ENCODE measurements around the gene CES5A.
"Not testable (repeated sequence)": the region's sequence is repeated elsewhere in the genome, so short reads cannot be mapped to it uniquely, and the experiment has no call there.

Gene CES5A

GRCh38 chr16:55873122-55873521 lies 2.1 kb downstream of the CES5A start:
- Histone ChIP-seq H3K9me3 (ENCODE audit: control insufficient read depth, insufficient read depth, low read length) (no peaks in the 10 kb centered on the region), H3K36me3 (ENCODE audit: control insufficient read depth, insufficient read depth, low read length) (no peaks in the 10 kb centered on the region), H3K4me1 (ENCODE audit: control insufficient read depth, insufficient read depth, low read length) (no peaks in the 10 kb centered on the region), H3K27me3 (ENCODE audit: control insufficient read depth, insufficient read depth, low read length) (no peaks in the 10 kb centered on the region), H3K4me3 (ENCODE audit: low read depth, low read length) (no peak overlapping the region), H3K27ac (ENCODE audit: low read depth, low read length) (no peak overlapping the region), H3K9ac (ENCODE audit: low read depth, low read length) (no peak overlapping the region)

- Histone ChIP-seq H3K4me3 (ENCODE audit: low read depth, low read length) (no peak overlapping the region), H3K27me3 (ENCODE audit: control insufficient read depth, insufficient read depth, low read length) (no peaks in the 10 kb centered on the region), H3K36me3 (ENCODE audit: control insufficient read depth, insufficient read depth, low read length) (no peaks in the 10 kb centered on the region), H3K4me1 (ENCODE audit: control insufficient read depth, insufficient read depth, low read length) (no peaks in the 10 kb centered on the region), H3K9me3 (ENCODE audit: control insufficient read depth, insufficient read depth, low read length) (no peaks in the 10 kb centered on the region), H3K9ac (ENCODE audit: low read depth, low read length) (no peak overlapping the region), H3K27ac (ENCODE audit: low read depth, low read length) (no peak overlapping the region)
These were observed 3.0 kb downstream of the CES5A start for GRCh38 chr16:55872130-55872529.

- H3K4me3 ChIP-seq (ENCODE audit: low read depth, low read length) = no peak overlapping the region
- no peak overlapping the region for H3K27ac ChIP-seq (ENCODE audit: low read depth, low read length)
- H3K9ac ChIP-seq (ENCODE audit: low read depth, low read length) = no peak overlapping the region
- no peaks in the 10 kb centered on the region for H3K36me3 ChIP-seq (ENCODE audit: control insufficient read depth, insufficient read depth, low read length)
- H3K4me1 ChIP-seq (ENCODE audit: control insufficient read depth, insufficient read depth, low read length) = no peaks in the 10 kb centered on the region
- no peaks in the 10 kb centered on the region for H3K27me3 ChIP-seq (ENCODE audit: control insufficient read depth, insufficient read depth, low read length)
- no peaks in the 10 kb centered on the region for H3K9me3 ChIP-seq (ENCODE audit: control insufficient read depth, insufficient read depth, low read length)
These were observed 3.6 kb downstream of the CES5A start for GRCh38 chr16:55871411-55872038.

- H3K27me3 ChIP-seq (ENCODE audit: control insufficient read depth, insufficient read depth, low read length) = no peaks in the 10 kb centered on the region
- no peak overlapping the region for H3K9ac ChIP-seq (ENCODE audit: low read depth, low read length)
- no peaks in the 10 kb centered on the region for H3K36me3 ChIP-seq (ENCODE audit: control insufficient read depth, insufficient read depth, low read length)
- H3K27ac ChIP-seq (ENCODE audit: low read depth, low read length) = no peak overlapping the region
- H3K4me3 ChIP-seq (ENCODE audit: low read depth, low read length) = no peak overlapping the region
- H3K4me1 ChIP-seq (ENCODE audit: control insufficient read depth, insufficient read depth, low read length) = no peaks in the 10 kb centered on the region
- no peaks in the 10 kb centered on the region for H3K9me3 ChIP-seq (ENCODE audit: control insufficient read depth, insufficient read depth, low read length)
These were observed 6.2 kb downstream of the CES5A start for GRCh38 chr16:55868980-55869379.

DNA sequence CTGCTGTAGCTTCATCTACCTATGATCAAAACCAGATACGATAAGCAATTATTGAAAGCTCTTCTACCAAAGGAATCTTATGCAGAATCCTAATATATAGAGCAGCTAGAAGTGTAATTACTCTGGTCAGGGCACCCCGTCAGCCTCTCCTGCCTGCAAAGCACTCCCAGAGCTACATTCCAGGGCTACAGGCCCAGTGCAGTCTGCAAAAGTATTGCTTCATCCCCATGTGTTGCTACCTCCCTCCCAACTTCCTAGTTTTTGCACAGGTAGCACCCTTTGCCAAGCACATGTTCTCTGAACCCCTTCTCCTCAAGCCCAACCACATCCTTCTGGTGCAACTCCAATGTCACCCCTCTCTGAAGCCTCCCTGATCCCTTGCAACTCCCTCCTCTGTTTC lies 7.0 kb downstream of the CES5A start:
- Histone ChIP-seq H3K9ac (ENCODE audit: low read depth, low read length) (no peak overlapping the region), H3K4me1 (ENCODE audit: control insufficient read depth, insufficient read depth, low read length) (no peaks in the 10 kb centered on the region), H3K36me3 (ENCODE audit: control insufficient read depth, insufficient read depth, low read length) (no peaks in the 10 kb centered on the region), H3K9me3 (ENCODE audit: control insufficient read depth, insufficient read depth, low read length) (no peaks in the 10 kb centered on the region), H3K27me3 (ENCODE audit: control insufficient read depth, insufficient read depth, low read length) (no peaks in the 10 kb centered on the region), H3K27ac (ENCODE audit: low read depth, low read length) (no peak overlapping the region), H3K4me3 (ENCODE audit: low read depth, low read length) (no peak overlapping the region)

DNA sequence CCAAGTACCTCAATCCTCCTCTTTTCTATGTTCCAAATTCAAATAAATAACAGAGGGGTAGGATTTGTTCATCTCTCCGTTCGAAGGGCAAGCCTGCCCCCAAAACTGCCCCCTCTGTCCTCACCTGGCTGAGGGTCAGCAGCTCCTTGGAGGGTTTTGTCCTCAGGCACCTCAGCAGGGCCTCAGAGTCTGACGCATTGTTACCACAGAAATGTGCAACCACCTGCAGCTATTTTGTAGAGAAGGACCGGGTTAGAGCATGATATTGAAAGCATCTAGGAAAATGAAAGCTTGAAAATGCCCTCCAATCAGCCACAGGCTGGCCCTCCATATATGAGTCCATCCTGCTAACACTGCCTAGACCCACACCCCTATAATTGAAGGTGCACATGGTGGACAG lies 13.9 kb downstream of the CES5A start:
- no peak overlapping the region for H3K9ac ChIP-seq (ENCODE audit: low read depth, low read length)
- H3K4me1 ChIP-seq (ENCODE audit: control insufficient read depth, insufficient read depth, low read length) = no peaks in the 10 kb centered on the region
- no peaks in the 10 kb centered on the region for H3K36me3 ChIP-seq (ENCODE audit: control insufficient read depth, insufficient read depth, low read length)
- H3K9me3 ChIP-seq (ENCODE audit: control insufficient read depth, insufficient read depth, low read length) = no peaks in the 10 kb centered on the region
- H3K27me3 ChIP-seq (ENCODE audit: control insufficient read depth, insufficient read depth, low read length) = no peaks in the 10 kb centered on the region
- H3K4me3 ChIP-seq (ENCODE audit: low read depth, low read length) = no peak overlapping the region
- H3K27ac ChIP-seq (ENCODE audit: low read depth, low read length) = no peak overlapping the region

DNA sequence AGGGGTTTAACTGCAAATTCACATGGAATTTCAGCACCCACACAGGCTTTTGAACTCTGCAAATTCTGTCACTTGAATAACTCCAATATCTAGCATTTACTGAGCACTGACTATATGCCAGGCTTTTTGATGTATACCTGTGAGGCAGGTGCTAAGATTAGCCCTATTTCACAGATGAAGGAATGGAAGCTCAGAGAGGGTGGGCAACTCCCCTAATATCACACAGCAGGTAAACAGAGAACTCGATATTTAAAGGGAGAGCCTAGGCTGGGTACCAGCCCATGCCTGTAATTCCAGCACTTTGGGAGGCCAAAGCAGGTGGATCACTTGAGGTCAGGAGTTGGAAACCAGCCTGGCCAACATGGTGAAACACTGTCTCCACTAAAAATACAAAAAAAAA lies 17.5 kb downstream of the CES5A start:
- H3K27ac ChIP-seq (ENCODE audit: low read depth, low read length); H3K4me3 ChIP-seq (ENCODE audit: low read depth, low read length); H3K9me3 ChIP-seq (ENCODE audit: control insufficient read depth, insufficient read depth, low read length); H3K36me3 ChIP-seq (ENCODE audit: control insufficient read depth, insufficient read depth, low read length); H3K4me1 ChIP-seq (ENCODE audit: control insufficient read depth, insufficient read depth, low read length); H3K27me3 ChIP-seq (ENCODE audit: control insufficient read depth, insufficient read depth, low read length); H3K9ac ChIP-seq (ENCODE audit: low read depth, low read length): not testable (repeated sequence)

- no peaks in the 10 kb centered on the region for H3K36me3 ChIP-seq (ENCODE audit: control insufficient read depth, insufficient read depth, low read length)
- no peak overlapping the region for H3K9ac ChIP-seq (ENCODE audit: low read depth, low read length)
- no peaks in the 10 kb centered on the region for H3K27me3 ChIP-seq (ENCODE audit: control insufficient read depth, insufficient read depth, low read length)
- no peaks in the 10 kb centered on the region for H3K9me3 ChIP-seq (ENCODE audit: control insufficient read depth, insufficient read depth, low read length)
- H3K27ac ChIP-seq (ENCODE audit: low read depth, low read length) = no peak overlapping the region
- no peaks in the 10 kb centered on the region for H3K4me1 ChIP-seq (ENCODE audit: control insufficient read depth, insufficient read depth, low read length)
- no peak overlapping the region for H3K4me3 ChIP-seq (ENCODE audit: low read depth, low read length)
These were observed 18.2 kb downstream of the CES5A start for GRCh38 chr16:55856950-55857349.

DNA sequence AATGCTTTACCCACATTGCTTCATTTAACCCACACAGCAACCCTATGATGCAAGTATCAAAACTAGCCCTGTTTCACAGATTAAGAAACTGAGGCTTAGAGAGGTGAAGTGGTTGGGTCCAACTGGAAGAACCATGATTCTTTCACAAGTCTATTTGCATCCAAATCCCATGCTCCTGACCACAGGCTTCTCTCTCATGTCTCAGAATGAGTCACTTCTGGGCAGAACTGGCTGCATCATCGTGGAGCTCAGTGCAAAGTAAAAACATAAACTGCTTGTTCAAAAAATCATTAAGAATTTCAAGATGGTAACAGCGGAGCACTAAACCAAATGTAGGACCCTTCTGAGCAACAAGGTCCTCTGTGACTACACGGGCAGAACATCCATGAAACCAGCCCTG lies 22.1 kb downstream of the CES5A start:
- Histone ChIP-seq H3K36me3 (ENCODE audit: control insufficient read depth, insufficient read depth, low read length) (no peaks in the 10 kb centered on the region), H3K27ac (ENCODE audit: low read depth, low read length) (no peak overlapping the region), H3K4me3 (ENCODE audit: low read depth, low read length) (no peak overlapping the region), H3K4me1 (ENCODE audit: control insufficient read depth, insufficient read depth, low read length) (no peaks in the 10 kb centered on the region), H3K9me3 (ENCODE audit: control insufficient read depth, insufficient read depth, low read length) (no peaks in the 10 kb centered on the region), H3K27me3 (ENCODE audit: control insufficient read depth, insufficient read depth, low read length) (no peaks in the 10 kb centered on the region), H3K9ac (ENCODE audit: low read depth, low read length) (no peak overlapping the region)

DNA sequence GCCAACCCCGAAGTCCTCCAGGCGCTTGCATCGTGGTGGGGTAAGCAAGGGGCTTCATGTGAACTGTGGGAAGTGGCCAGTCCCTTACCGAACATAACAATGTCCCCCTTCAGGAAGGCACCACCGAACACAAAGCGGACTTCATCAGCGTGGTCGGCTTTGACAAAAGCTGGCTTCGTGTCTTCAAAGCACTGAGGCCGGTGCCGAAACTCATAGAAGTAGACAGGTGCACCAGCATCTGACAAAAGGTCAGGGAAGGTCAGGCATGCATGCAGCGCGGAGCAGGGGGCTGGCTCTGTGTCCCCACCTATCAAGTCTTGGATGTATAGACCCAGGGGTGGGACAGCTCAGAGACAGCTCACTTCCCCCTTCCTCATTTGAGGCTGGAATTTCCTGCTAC lies 25.6 kb downstream of the CES5A start:
- H3K27ac ChIP-seq (ENCODE audit: low read depth, low read length) = no peak overlapping the region
- no peak overlapping the region for H3K4me3 ChIP-seq (ENCODE audit: low read depth, low read length)
- H3K36me3 ChIP-seq (ENCODE audit: control insufficient read depth, insufficient read depth, low read length) = no peaks in the 10 kb centered on the region
- H3K9ac ChIP-seq (ENCODE audit: low read depth, low read length) = no peak overlapping the region
- no peaks in the 10 kb centered on the region for H3K4me1 ChIP-seq (ENCODE audit: control insufficient read depth, insufficient read depth, low read length)
- H3K9me3 ChIP-seq (ENCODE audit: control insufficient read depth, insufficient read depth, low read length) = no peaks in the 10 kb centered on the region
- H3K27me3 ChIP-seq (ENCODE audit: control insufficient read depth, insufficient read depth, low read length) = no peaks in the 10 kb centered on the region

DNA sequence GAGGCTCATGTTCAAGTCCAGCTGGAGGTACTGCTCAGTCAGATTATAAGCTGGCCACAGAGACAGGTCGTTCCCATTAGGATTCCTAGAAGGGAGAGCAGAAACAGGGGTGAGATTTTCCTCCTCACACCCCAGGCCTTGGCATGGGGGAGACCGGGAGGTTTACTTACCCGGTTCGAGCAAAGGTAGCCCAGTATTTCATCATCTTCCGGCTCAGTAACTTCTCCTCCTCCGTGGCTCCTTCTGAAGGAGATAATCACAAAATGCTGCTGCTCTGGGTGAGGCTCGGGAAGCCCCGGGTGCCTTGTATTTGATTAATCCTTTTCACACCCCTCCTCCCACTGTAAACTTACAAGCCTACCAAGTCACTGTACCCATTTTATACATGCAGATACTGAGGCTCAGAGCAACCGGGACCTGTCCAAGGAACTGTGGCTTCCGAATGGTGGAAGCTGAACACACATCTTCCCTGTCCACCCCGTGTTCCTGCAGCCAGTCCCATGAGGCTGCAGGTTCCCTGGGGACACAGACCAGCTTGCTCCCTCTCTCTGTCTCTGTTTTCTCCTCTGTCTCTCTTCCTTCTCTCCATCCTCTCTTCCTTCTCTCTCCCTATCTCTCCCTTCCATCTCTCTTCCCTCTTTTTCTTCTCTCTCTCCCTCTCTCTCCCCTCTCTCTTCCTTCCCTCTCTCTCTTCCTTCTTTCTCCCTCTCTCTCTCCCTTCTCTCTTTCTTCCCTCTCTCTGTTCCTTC lies 28.4 kb downstream of the CES5A start:
- H3K4me1 ChIP-seq (ENCODE audit: control insufficient read depth, insufficient read depth, low read length) = no peaks in the 10 kb centered on the region
- H3K4me3 ChIP-seq (ENCODE audit: low read depth, low read length) = no peak overlapping the region
- no peaks in the 10 kb centered on the region for H3K36me3 ChIP-seq (ENCODE audit: control insufficient read depth, insufficient read depth, low read length)
- no peaks in the 10 kb centered on the region for H3K9me3 ChIP-seq (ENCODE audit: control insufficient read depth, insufficient read depth, low read length)
- H3K27ac ChIP-seq (ENCODE audit: low read depth, low read length) = no peak overlapping the region
- H3K27me3 ChIP-seq (ENCODE audit: control insufficient read depth, insufficient read depth, low read length) = no peaks in the 10 kb centered on the region
- no peak overlapping the region for H3K9ac ChIP-seq (ENCODE audit: low read depth, low read length)
